Measurements from ENCODE around the gene HLF.
"Not testable (repeated sequence)": the region's sequence is repeated elsewhere in the genome, so short reads cannot be mapped to it uniquely, and the experiment has no call there.

HLF gene

GRCh38 chr17:55314061-55314783, 49.5 kb downstream of the HLF start:
- DNase-seq: no peak

GRCh38 chr17:55314784-55315491, 50.2 kb downstream of the HLF start:
- no peak for DNase-seq

- DNase-seq: no peak
Observed at GRCh38 chr17:55316499-55316898, 51.7 kb downstream of the HLF start.

GRCh38 chr17:55317284-55317683, 52.5 kb downstream of the HLF start:
- no peak for DNase-seq

GRCh38 chr17:55318081-55318480, 53.3 kb downstream of the HLF start:
- DNase-seq: no peak

GRCh38 chr17:55318715-55319487, 54.1 kb downstream of the HLF start:
- no peak for DNase-seq

- DNase-seq: no peak
Observed at GRCh38 chr17:55319933-55320593, 55.3 kb downstream of the HLF start.

- no peak for DNase-seq
Observed at GRCh38 chr17:55320594-55321426, 56.0 kb downstream of the HLF start.

GRCh38 chr17:55321427-55322060, 56.8 kb downstream of the HLF start:
- DNase-seq: no peak

GRCh38 chr17:55322453-55322985, 57.8 kb downstream of the HLF start:
- no peak for DNase-seq

GRCh38 chr17:55323518-55324295, 58.9 kb downstream of the HLF start:
- DNase-seq: no peak

GRCh38 chr17:55324296-55324978, 59.7 kb downstream of the HLF start:
- no peak for DNase-seq

GRCh38 chr17:55325406-55325805, 60.6 kb downstream of the HLF start:
- DNase-seq: no peak

GRCh38 chr17:55326030-55326429, 61.3 kb downstream of the HLF start:
- no peak for DNase-seq

GRCh38 chr17:55327225-55328088, 62.7 kb downstream of the HLF start:
- no peak for DNase-seq

GRCh38 chr17:55328514-55328913, 63.8 kb downstream of the HLF start:
- DNase-seq: not testable (repeated sequence)

GRCh38 chr17:55330344-55330933, 65.7 kb downstream of the HLF start:
- no peak for DNase-seq

- DNase-seq: no peak
Observed at GRCh38 chr17:55332296-55333041, 67.7 kb downstream of the HLF start.

Measured in NCI-H526 (cell line).